GM12878 (cell line): ENCODE measurements around the gene GPN1. TPM values are rescaled to one million over a fixed set of nuclear protein-coding genes. Genes with fewer than 3 reads are reported as not detected.

ENCODE experiments used
- ETV6 ChIP-seq, 2 experiments: fragments of 450-650 bp in 1 of 2; IDR thresholded peaks in 1 of 2; conservative IDR thresholded peaks in 1 of 2; 2 replicates each; pipeline ENCODE4 v1.6.1; 2014; ENCODE audit warnings: antibody characterized with exemption in 1 of 2, borderline replicate concordance in 1 of 2, low read depth in 1 of 2, mild to moderate bottlenecking in 1 of 2, moderate library complexity in 1 of 2
- KLF5 ChIP-seq: fragments of 450-650 bp; IDR thresholded peaks from 2 replicates; pipeline ENCODE4 v1.6.1; 2014; ENCODE audit warnings: mild to moderate bottlenecking; ENCODE audit not compliant: partially characterized antibody
- RBBP5 ChIP-seq: fragments of 200-600 bp; sonication (generic); conservative IDR thresholded peaks from 2 replicates; pipeline ENCODE4 v1.6.1; 2016
- TAF1 ChIP-seq: IDR thresholded peaks from 2 replicates; pipeline ENCODE4 v1.6.1; 2011; ENCODE audit warnings: mild to moderate bottlenecking, low read depth, low read length, borderline replicate concordance
- TARDBP ChIP-seq: IDR thresholded peaks from 2 replicates; pipeline ENCODE4 v1.6.1; 2016; ENCODE audit warnings: borderline replicate concordance
- TBL1XR1 ChIP-seq: IDR thresholded peaks from 2 replicates; pipeline ENCODE4 v1.6.1; 2012; ENCODE audit warnings: low read depth, low read length, improper control_type of control experiment
- WRNIP1 ChIP-seq: IDR thresholded peaks from 2 replicates; pipeline ENCODE4 v1.6.1; 2011; ENCODE audit warnings: low read depth, low read length, improper control_type of control experiment, borderline replicate concordance
- polyA plus RNA-seq, 11 experiments: library from polyadenylated mRNA; depleted of rRNA in 4 of 11; unstranded in 6 of 11; stranded (reverse) in 5 of 11; fragments of >200 nt; fragmentation: Nextera tagmentation in 4 of 11; fragmentation: Illumina TruSeq in 1 of 11; extraction: Ambion mirVana in 4 of 11; extraction: Trizol in 1 of 11; gene quantifications; 1 replicate in 1 of 11; 2 replicates in 10 of 11; pipeline versions ENCODE4 v1.2.1 to v1.2.3, GENCODE V29; 2011 to 2016; ENCODE audit warnings: inconsistent platforms in 2 of 11, missing spikeins in 2 of 11, low read depth in 1 of 11
- total RNA-seq, 4 experiments: library from RNA; depleted of rRNA in 3 of 4; stranded (reverse); fragments of >200 nt in 3 of 4; fragmentation: Illumina TruSeq in 1 of 4; extraction: Trizol in 1 of 4; gene quantifications; 2 replicates each; pipeline versions ENCODE4 v1.2.1 to v1.2.3, GENCODE V29; 2013 to 2021
- TF ChIP-seq, protein P1 (sequence below): IDR thresholded peaks from 2 replicates; pipeline ENCODE4 v1.6.1; 2012; ENCODE audit warnings: low read length, inconsistent platforms
- TF ChIP-seq, protein P2 (sequence below): fragments of 450-650 bp; formaldehyde crosslinking; IDR thresholded peaks from 2 replicates; pipeline ENCODE4 v1.4.0; 2020; ENCODE audit warnings: mild to moderate bottlenecking, moderate library complexity
- TF ChIP-seq, protein P3 (sequence below), 3 experiments: IDR thresholded peaks in 2 of 3; conservative IDR thresholded peaks in 1 of 3; 2 replicates each; pipeline ENCODE4 v1.5.1; 2011; ENCODE audit warnings: low read depth in 3 of 3, low read length in 3 of 3, mild to moderate bottlenecking in 3 of 3, control low read depth in 2 of 3, moderate library complexity in 2 of 3, inconsistent platforms in 1 of 3, mixed read lengths in 1 of 3; ENCODE audit not compliant: control insufficient read depth in 2 of 3, insufficient read depth in 1 of 3; ENCODE audit errors: extremely low read depth in 1 of 3
- TF ChIP-seq, protein P4 (sequence below): fragments of 450-650 bp; formaldehyde crosslinking; IDR thresholded peaks from 2 replicates; pipeline ENCODE4 v1.4.0; 2022; ENCODE audit warnings: mild to moderate bottlenecking, moderate library complexity
- TF ChIP-seq, protein P5 (sequence below): fragments of 450-650 bp; formaldehyde crosslinking; IDR thresholded peaks from 2 replicates; pipeline ENCODE4 v1.5.0; 2022; ENCODE audit warnings: mild to moderate bottlenecking, missing genetic modification characterization

Gene GPN1
- total and polyA plus RNA-seq, 10 of the 15 experiments (the other 5 are each of a cell fraction or from before 2014, with no cell fraction given): 32.1 to 108 (median 60.4) TPM

DNA sequence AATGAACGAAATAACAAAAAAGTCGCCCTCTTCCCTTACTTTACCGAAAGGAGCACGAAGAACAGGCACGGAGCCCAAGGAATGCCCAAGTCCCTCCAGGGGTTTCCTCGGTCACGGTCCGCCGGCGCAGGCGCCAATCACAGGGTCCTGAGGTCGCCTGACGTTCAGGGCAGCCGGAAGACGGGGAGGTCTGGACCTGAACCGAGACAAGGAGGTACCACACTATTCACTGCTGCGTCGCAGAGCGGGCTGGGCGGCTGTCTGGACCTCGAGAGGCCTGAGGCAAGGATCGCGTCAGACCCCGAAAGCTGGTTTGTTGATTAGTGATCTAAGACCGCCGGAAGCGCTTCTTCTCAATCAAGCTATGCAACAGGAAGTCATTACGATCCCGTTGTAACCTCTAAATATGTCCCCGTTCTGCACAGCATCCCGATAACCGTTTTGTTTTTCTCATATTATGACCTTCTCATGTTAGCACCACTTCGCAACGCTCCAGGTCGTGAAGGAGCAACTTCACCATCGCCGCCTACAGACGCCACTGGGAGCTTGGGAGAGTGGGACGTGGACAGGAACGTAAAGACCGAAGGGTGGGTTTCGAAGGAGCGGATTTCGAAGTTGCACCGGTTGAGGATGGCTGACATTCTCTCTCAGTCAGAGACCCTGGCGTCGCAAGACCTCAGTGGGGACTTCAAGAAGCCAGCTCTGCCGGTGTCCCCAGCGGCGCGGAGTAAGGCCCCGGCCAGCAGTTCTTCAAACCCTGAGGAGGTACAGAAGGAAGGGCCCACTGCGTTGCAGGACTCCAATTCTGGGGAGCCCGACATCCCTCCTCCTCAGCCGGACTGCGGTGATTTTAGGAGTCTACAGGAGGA lies 34.7 kb downstream of the GPN1 start, which contains the start of the genes SLC4A1AP and SUPT7L (continued):
- TF ChIP-seq WRNIP1 (peak; percentile 98), KLF5 (peak; percentile 84), ETV6 (conservative IDR thresholded peaks at IDR 0.05 in 1 of 2, IDR thresholded peaks at IDR 0.05 in 1 of 2; ENCODE audit: borderline replicate concordance in 1 of 2, low read depth in 1 of 2) (no peak), RBBP5 (no peak), TAF1 (peak; percentile 97), TARDBP (peak; percentile 41; the same call in 1 of the 2 replicates), TBL1XR1 (0 out of 2 replicates have a peak, but pooled peaks have one; percentile 60)
- TF ChIP-seq, protein P1, sequence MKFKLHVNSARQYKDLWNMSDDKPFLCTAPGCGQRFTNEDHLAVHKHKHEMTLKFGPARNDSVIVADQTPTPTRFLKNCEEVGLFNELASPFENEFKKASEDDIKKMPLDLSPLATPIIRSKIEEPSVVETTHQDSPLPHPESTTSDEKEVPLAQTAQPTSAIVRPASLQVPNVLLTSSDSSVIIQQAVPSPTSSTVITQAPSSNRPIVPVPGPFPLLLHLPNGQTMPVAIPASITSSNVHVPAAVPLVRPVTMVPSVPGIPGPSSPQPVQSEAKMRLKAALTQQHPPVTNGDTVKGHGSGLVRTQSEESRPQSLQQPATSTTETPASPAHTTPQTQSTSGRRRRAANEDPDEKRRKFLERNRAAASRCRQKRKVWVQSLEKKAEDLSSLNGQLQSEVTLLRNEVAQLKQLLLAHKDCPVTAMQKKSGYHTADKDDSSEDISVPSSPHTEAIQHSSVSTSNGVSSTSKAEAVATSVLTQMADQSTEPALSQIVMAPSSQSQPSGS: 0 out of 2 replicates have a peak, but pooled peaks have one; percentile 83
- TF ChIP-seq, protein P2, sequence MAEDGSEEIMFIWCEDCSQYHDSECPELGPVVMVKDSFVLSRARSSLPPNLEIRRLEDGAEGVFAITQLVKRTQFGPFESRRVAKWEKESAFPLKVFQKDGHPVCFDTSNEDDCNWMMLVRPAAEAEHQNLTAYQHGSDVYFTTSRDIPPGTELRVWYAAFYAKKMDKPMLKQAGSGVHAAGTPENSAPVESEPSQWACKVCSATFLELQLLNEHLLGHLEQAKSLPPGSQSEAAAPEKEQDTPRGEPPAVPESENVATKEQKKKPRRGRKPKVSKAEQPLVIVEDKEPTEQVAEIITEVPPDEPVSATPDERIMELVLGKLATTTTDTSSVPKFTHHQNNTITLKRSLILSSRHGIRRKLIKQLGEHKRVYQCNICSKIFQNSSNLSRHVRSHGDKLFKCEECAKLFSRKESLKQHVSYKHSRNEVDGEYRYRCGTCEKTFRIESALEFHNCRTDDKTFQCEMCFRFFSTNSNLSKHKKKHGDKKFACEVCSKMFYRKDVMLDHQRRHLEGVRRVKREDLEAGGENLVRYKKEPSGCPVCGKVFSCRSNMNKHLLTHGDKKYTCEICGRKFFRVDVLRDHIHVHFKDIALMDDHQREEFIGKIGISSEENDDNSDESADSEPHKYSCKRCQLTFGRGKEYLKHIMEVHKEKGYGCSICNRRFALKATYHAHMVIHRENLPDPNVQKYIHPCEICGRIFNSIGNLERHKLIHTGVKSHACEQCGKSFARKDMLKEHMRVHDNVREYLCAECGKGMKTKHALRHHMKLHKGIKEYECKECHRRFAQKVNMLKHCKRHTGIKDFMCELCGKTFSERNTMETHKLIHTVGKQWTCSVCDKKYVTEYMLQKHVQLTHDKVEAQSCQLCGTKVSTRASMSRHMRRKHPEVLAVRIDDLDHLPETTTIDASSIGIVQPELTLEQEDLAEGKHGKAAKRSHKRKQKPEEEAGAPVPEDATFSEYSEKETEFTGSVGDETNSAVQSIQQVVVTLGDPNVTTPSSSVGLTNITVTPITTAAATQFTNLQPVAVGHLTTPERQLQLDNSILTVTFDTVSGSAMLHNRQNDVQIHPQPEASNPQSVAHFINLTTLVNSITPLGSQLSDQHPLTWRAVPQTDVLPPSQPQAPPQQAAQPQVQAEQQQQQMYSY: no peak
- TF ChIP-seq, protein P3, sequence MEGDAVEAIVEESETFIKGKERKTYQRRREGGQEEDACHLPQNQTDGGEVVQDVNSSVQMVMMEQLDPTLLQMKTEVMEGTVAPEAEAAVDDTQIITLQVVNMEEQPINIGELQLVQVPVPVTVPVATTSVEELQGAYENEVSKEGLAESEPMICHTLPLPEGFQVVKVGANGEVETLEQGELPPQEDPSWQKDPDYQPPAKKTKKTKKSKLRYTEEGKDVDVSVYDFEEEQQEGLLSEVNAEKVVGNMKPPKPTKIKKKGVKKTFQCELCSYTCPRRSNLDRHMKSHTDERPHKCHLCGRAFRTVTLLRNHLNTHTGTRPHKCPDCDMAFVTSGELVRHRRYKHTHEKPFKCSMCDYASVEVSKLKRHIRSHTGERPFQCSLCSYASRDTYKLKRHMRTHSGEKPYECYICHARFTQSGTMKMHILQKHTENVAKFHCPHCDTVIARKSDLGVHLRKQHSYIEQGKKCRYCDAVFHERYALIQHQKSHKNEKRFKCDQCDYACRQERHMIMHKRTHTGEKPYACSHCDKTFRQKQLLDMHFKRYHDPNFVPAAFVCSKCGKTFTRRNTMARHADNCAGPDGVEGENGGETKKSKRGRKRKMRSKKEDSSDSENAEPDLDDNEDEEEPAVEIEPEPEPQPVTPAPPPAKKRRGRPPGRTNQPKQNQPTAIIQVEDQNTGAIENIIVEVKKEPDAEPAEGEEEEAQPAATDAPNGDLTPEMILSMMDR (IDR thresholded peaks at IDR 0.05 in 2 of 3, conservative IDR thresholded peaks at IDR 0.05 in 1 of 3; ENCODE audit: control insufficient read depth in 2 of 3, extremely low read depth in 1 of 3, insufficient read depth in 1 of 3, low read depth in 3 of 3, low read length in 3 of 3): no peak
- TF ChIP-seq, protein P4, sequence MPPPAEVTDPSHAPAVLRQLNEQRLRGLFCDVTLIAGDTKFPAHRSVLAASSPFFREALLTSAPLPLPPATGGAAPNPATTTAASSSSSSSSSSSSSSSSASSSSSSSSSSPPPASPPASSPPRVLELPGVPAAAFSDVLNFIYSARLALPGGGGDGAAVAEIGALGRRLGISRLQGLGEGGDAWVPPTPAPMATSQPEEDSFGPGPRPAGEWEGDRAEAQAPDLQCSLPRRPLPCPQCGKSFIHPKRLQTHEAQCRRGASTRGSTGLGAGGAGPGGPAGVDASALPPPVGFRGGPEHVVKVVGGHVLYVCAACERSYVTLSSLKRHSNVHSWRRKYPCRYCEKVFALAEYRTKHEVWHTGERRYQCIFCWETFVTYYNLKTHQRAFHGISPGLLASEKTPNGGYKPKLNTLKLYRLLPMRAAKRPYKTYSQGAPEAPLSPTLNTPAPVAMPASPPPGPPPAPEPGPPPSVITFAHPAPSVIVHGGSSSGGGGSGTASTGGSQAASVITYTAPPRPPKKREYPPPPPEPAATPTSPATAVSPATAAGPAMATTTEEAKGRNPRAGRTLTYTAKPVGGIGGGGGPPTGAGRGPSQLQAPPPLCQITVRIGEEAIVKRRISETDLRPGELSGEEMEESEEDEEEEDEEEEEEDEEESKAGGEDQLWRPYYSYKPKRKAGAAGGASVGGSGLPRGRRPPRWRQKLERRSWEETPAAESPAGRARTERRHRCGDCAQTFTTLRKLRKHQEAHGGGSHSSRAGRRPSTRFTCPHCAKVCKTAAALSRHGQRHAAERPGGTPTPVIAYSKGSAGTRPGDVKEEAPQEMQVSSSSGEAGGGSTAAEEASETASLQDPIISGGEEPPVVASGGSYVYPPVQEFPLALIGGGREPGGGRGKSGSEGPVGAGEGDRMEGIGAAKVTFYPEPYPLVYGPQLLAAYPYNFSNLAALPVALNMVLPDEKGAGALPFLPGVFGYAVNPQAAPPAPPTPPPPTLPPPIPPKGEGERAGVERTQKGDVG: no peak
- TF ChIP-seq, protein P5, sequence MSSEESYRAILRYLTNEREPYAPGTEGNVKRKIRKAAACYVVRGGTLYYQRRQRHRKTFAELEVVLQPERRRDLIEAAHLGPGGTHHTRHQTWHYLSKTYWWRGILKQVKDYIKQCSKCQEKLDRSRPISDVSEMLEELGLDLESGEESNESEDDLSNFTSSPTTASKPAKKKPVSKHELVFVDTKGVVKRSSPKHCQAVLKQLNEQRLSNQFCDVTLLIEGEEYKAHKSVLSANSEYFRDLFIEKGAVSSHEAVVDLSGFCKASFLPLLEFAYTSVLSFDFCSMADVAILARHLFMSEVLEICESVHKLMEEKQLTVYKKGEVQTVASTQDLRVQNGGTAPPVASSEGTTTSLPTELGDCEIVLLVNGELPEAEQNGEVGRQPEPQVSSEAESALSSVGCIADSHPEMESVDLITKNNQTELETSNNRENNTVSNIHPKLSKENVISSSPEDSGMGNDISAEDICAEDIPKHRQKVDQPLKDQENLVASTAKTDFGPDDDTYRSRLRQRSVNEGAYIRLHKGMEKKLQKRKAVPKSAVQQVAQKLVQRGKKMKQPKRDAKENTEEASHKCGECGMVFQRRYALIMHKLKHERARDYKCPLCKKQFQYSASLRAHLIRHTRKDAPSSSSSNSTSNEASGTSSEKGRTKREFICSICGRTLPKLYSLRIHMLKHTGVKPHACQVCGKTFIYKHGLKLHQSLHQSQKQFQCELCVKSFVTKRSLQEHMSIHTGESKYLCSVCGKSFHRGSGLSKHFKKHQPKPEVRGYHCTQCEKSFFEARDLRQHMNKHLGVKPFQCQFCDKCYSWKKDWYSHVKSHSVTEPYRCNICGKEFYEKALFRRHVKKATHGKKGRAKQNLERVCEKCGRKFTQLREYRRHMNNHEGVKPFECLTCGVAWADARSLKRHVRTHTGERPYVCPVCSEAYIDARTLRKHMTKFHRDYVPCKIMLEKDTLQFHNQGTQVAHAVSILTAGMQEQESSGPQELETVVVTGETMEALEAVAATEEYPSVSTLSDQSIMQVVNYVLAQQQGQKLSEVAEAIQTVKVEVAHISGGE (CRISPR knock-in tag): peak; percentile 98
